Left renal cortex interstitium (tissue), 4 donors: Measurements from ENCODE around the gene DLGAP1. TPM values are rescaled to one million over a fixed set of nuclear protein-coding genes. Genes with fewer than 3 reads are reported as not detected.
"Not testable (repeated sequence)": the region's sequence is repeated elsewhere in the genome, so short reads cannot be mapped to it uniquely, and the experiment has no call there.

ENCODE experiments used
- DNase-seq, 4 donors: peaks; one replicate each; pipeline ENCODE4 v3.0.0-alpha.2; 2013; ENCODE audit warnings: low read depth in 4 of 4, low spot score in 2 of 4, missing footprints in 1 of 4
- polyA plus RNA-seq, 4 donors: library from polyadenylated mRNA; unstranded; fragments of 120-200 nt; gene quantifications; one replicate each; pipeline ENCODE4 v1.2.1, GENCODE V29; 2013; ENCODE audit not compliant: insufficient read length in 4 of 4

DLGAP1 gene
- polyA plus RNA-seq, 4 donors = 4.1 to 5.3 (median 4.9) TPM

DNA sequence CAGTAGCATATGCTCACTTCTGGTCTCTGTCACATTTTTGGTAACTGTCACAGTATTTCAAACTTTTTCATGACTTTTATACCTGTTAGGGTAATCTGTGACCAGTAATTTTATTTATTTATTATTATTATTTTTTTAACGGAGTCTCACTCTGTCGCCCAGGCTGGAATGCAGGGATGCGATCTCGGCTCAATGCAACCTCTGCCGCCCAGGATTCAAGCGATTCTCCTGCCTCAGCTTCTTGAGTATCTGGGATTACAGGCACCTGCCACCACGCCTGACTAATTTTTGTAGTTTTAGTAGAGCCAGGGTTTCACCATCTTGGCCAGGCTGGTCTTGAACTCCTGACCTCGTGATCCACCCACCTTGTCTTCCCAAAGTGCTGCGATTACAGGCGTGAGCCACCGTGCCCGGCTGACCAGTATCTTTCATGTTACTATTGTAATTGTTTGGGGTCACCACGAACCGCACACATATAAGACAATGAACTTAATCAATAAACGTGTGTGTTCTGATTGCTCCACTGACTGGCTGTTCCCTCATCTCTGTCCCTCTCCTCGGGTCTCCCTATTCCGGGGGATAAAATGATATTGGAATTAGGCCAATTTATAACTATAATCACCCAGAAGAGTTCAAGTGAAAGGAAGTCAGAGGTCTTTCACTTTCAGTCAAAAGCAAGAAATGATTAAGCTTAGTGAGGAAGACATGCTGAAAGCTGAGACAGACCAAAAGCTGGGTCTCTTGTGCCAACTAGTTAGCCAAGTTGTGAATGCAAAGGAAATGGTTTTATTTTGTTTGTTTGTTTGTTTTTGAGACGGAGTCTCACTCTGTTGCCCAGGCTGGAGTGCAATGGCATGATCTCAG is 982.2 kb downstream of the DLGAP1 start:
- no peak for DNase-seq

DNA sequence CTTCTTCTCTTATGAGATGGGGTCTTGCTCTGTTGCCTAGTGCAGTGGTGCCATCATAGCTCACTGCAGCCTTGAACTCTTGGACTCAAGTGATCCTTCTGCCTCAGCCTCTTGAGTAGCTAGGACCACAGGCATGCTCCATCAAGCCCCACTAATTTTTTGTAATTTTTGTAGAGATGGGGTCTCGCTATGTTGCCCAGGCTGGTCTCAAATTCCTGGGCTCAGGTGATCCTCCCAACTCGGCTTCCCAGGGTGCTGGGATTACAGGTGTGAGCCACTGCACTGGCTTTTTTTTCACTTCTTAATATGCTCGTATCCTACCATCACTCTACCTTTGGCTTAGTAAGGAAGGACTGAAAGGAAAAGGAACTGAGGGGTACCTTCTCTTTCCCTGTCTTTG is 983.0 kb downstream of the DLGAP1 start:
- not testable (repeated sequence) for DNase-seq

DNA sequence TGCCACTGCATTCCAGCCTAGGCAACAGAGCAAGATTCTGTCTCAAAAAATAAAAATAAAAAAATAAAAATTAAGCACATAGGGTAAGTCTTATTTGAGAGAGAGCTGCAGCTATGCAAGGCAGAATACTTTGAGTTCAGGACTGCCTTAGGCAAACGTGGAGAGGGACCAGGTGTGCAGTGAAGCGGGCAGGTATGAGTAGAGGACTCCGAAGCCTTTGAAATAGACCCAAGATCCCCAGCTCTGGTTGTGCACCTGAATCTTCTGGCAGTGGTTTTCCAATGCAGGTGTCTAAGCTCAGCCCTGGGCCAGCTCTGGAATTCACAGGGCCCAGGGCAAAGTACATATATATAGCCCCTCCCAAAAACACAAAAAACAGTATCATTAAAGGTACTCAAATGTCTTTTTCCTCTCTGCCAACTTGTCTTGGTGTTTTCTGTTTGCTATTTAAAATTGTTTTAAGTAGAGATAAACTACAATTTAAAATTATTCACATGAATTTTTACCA is 983.9 kb downstream of the DLGAP1 start:
- DNase-seq = no peak

DNA sequence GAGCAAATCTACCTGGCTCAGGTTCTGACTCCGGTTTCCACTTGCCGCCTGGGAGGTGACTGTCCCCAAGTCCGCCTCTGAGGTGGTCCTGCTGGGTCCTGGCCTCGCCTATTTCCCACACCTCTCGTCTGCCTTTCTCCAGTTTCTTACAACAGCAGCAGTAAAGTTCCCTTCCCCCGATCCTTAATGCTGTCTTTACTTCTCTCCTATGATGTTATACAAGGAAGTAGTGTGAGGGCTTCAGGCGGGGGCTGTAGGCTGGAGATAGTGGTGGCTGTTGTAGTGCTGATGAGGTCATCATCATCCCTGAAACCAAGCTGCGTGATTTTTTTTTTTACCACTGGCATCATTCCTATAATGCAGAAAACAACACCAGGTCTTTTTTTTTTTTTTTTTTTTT is 986.3 kb downstream of the DLGAP1 start:
- no peak for DNase-seq

DNA sequence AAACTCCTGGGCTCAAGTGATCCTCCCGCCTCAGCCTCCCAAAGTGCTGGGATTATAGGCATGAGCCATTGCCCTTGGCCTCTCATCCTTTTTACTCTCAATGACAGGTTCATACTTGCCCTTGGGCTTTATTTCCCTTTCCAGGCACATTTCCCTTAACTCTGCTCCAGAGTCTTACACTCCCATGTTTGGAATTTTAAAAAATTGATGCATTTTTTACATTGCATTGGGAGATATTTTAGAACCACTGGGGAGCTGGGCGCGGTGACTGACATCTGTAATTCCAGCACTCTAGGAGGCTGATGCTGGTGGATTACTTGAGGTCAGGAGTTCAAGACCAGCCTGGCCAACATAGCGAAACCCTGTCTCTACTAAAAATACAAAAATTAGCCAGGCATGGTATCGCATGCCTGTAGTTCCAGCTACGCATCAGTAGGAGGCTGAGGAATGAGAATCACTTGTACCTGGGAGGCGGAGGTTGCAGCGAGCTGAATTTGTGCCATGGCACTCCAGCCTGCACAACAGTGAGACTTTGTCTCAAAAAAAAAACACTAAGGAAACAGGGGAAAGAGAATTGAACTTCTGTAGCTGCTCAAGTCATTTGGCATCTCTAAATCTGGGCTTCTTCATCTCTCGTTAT is 986.9 kb downstream of the DLGAP1 start:
- no peak for DNase-seq

DNA sequence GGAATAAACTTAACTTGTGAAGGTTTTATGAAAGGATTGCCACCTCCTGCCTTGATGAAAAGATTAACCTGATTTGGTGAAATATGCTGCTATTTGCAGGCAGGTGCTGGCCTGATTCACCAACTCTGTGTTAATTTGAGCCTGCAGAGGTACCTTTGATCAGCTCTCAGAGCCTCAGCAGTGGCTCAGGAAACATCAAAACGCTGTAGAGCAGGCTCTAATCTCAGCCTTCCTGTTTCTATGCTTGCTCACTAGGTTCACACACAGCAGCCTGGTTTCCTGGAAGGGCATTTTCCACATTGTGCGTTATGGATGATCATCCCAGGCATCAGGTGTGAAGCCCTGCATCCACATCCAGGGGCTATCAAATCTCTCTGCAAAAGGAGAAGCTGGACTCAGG is 988.2 kb downstream of the DLGAP1 start:
- no peak for DNase-seq

DNA sequence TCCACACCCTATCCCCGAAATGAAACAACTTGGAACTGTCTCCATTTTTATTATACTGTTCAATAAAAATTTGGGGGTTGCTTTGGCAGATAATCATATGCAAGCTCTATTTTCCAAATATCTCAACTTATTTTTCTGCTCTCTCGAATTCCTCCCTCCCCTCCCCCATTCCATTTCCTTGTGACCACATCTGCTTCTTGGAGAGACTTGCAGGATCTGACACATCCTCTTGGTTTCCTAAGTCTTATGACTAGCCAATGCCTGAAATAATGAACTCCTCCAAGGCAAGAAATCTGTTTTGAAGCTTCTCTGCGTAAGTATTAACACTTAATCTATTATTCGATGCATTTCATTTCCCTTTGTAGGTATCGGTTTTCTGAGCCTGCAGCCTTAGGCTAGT is 989.1 kb downstream of the DLGAP1 start:
- DNase-seq = no peak

DNA sequence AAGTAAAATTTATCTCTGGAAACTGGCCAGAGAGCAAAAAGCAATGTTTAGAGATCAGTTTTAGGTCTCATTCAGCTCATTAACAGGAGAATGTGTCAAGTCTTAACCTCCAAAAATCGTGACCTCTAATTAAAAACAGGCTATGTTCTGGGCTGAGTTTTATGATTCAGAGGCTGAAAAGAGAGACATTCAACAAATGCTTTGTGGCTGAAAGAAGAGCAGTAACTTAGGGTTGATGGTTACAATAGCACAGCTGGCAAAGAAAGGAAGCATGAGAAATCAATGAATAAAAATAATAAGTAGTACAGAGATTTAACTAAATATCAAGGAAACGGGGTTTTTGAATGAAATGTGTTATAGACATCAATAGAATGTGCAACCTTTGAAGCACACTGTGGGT is 992.1 kb downstream of the DLGAP1 start:
- DNase-seq = no peak

DNA sequence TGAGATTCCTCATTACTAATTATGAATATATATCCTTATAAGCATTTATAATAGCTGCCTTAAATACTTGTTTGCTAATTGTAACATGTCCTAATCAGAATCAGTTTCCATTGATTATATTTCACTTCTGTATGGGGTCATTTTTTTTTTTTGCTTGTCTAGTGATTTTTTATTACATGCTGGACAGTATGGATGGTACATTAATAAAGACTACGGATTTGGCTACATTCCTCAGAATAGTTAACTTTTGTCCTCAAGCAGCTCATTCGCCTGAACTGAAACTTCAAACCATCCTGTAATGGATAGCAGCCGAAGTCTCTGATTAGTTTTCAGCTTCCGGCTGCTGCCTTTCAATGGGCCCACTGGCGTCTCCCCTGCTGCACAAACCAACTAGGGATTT is 993.4 kb downstream of the DLGAP1 start:
- no peak for DNase-seq

DNA sequence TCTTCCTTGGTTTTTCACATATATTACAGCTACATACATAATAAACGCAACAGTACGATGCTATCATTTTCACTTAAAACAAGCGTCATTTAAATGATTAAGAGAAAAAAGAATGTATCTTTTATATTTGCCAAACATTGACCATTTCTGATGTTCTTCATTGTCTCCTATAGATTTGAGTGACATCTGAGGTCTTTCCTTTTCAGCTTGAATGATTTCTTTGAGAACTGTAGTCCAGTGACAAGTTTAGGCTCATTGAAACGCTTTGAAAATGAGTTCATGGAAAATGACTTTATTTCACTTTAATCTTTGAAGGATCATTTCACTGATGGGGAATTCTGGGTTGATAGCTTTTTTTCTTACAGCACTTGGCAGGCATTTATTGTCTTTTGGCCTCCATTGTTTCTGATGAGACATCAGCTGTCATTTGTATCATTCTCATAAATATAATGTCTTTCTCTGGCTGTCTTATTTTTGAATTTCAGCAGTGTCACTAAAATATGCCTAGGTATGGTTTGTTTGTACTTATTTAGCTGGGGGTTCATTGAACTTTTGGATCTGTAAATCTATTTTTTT is 994.2 kb downstream of the DLGAP1 start:
- DNase-seq = no peak

DNA sequence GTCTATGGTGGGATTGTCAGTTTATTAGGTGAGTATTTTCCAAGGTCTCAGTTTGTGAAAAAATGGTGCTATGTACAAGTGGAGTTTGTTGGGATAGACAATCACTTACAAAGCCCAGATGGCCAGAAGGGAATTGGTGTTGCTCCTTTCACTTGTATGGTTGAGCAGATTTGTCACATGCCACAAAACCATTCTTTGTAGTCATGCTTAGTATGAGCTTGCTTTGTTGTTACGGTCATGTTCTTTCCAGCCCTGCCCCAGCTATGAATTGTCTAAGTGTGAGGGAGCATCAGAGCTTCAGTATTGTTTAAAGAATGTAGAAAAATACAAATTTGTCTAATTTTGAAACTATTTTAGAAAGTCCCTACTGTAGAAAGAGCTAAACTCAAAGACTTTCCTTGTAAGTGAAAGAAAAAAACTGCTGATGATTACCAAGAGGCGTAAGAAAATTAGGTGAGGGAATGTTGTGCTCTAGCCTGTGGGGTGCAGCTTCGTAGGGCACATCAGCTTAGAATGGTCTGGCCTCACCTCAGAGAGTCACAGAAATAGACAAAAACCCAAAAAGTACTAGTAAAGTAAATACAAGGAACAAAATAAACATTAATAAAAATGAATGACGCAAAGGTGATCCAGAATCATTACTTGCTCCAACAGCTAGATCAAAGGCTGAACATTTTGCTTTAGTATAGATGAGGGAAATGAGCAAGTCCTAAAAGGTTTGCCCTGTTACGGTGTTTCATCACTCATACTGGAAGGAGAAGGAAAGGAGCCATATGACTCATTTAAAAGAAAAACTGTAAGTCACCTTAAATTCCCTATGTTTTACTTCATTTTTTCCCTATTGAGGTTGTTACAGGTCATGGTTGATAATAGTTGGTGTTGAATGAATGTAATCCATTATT is 995.9 kb downstream of the DLGAP1 start:
- no peak for DNase-seq

DNA sequence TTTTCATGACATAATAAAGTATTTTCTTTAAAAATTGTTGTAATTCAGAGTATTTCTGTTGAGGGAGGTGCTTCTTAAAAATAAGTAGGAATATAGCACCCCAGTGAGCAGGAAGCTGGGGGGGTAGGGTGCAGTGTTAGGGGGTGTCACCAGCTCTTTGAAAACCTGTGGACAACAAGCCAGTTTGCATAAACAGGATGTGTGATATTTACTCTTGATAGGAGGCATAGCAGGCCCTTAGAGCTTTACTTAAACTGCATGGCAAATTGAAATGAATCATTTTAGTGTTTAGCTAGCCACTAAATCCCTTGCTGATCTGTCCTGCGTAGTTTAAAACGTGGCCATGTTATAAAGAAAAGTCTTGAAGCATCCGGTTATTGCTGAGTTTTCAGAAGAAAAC is 996.7 kb downstream of the DLGAP1 start:
- DNase-seq = no peak

DNA sequence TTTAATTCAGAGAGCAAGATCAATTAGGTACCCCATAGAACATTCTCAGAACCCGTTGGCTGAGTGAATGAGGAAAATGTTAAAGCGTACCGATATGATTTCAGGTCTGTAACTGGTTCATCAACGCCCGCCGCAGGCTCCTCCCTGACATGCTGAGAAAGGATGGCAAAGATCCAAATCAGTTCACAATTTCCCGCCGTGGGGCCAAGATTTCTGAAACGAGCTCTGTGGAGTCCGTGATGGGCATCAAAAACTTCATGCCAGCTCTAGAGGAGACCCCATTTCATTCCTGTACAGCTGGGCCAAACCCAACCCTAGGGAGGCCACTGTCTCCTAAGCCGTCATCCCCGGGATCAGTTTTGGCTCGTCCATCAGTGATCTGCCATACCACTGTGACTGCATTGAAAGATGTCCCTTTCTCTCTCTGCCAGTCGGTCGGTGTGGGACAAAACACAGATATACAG is 997.8 kb downstream of the DLGAP1 start:
- DNase-seq = no peak

DNA sequence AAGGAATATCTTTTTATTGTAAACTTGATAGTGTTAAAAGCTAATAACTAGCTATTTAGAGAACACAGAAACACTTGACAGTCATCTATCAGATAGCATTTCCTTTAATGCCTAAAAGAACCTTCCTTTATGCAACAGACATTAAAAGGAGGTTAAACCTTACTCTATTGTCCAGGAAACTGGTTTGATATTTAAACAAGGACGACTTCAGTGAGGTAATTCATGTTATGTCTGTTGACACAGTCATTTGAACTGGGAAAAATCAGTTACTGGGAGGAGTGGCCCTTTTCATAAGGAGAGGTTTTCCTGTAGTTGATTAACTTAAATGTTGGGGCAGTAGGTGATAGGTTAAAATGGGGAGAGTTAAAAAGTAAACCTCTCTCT is 998.4 kb downstream of the DLGAP1 start:
- no peak for DNase-seq

DNA sequence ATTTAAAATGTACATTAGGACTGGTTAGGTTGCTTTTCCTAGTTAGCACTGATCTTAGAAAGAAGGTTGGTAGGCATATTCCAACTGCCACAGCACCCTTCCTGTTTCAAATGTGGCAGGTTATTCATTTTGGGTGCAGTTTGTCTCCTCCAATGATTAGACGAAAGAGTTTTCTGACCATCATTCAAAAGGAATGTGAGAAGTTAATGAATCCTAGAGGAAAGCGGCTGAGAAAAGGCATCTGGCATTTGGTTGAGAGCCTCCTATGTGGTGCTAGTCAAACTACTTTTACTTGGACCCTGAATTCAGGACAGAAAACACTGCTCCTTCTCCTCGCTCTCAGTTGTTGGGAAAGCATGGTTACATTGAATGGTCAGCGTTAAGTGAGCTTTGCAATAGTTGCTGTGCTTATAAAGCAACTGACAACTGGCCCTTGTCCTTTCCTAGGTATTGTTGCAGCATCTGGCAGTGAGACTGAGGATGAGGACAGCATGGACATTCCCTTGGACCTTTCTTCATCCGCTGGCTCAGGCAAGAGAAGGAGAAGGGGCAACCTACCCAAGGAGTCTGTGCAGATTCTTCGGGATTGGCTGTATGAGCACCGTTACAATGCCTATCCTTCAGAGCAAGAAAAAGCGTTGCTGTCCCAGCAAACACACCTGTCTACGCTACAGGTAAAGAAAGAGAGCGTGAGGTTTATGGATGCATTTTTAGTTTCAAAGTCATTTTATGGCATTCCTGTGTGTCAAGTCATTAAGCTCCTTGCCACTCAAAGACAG is 999.0 kb downstream of the DLGAP1 start:
- DNase-seq = no peak

DNA sequence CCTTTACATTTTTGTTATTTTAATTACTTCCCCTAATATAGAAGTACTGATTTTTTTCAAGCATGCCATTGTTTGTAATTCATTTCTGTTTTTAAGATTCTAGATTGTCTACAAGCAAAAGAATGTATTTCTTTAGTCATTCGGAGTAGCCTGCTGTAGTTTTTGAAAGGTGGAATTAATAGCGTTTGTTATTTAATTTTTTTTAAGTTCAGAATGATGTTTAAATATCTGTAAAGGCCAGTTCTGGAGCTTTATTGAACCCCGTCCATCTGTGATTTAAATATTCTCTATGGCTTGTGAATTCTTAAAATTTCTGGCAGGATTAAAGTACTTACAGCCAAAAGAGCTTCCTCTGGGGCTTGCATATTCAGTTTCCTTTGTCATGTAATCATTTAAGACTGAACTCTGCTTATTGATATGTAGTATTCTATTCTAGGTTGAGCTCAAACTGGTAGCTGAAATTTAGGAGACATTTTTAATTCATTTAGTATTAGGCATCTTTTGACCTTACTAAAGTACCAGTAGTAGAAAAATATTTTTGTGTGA is 999.9 kb downstream of the DLGAP1 start:
- DNase-seq = no peak

DNA sequence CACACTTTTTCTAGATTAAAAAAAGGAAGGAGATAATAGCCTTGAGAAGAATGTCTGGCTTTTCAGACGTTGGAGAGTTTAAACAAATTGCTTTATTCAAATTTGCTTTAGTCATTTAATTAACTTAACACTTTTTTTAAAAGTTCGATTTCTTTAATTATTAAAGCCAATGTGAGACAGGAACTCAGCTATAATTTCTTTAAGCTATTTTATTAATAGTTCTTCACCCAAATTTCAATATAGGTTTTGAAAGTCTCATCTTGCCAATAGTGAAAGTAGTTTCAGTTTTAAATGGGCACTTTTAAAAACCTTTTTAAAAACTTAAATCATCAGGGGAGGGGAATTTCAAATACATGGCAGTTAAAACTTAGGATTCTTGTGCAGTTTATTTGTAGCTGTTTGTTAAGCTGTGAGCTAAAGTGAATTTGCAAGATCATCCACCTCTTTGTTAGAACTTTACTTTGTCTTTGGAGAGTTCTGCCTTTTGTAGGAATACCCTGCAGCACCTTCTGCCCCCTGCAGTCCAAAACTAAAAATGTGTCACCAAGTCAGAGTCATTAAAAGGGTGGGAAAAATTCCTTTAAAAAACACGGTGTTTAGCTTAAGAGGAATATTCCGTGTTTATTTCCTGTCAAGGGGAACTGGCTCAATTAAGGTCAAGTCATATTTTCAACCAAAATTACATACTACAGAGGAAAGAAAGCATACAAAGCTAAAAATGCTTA is 1000.6 kb downstream of the DLGAP1 start:
- DNase-seq = no peak

DNA sequence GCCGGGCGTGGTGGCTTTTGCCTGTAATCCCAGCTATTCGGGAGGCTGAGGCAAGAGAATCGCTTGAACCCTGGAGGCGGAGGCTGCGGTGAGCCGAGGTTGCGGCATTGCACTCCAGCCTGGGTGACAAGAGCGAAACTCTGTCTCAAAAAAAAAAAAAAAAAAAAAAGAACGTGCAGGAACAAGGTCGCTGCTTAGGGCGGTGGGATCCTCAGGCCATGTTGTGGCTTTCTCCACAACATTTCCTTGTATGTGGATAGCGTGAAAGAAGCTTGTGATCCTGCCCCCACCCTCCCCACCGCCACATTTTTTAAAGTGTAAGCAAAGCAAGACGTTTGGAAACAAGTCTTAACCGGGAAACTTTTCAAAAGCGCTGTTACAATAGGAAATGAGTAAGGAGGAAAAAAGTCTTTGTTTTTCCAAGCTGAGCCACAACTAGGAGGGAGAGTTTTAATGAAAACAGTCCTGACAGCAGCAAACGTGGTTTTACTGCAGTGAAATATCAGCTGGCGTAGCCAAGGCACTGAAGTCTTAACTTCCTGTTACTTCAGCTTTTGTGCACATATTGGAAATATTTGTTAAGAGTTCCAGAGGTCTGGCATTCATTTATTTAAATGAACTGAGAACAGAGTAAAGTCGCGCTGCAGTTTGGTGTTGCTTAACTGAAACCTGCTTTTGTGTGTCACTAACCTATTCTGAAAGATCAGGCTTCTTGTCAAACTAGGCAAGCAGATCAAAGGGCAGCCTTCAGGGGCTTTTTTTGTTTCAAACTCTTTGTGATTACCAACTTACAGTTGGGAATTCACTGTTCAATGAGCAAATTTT is 1001.4 kb downstream of the DLGAP1 start:
- no peak for DNase-seq
